BJ (cell line): ENCODE results near the gene CDK5. TPM values are rescaled to one million over a fixed set of nuclear protein-coding genes. Genes with fewer than 3 reads are reported as not detected.
"Not testable (repeated sequence)": the region's sequence is repeated elsewhere in the genome, so short reads cannot be mapped to it uniquely, and the experiment has no call there.

Source experiments
- CTCF ChIA-PET: fragments of 350-600 bp; formaldehyde crosslinking; extraction: SDS; loops from one replicate; lab custom pipeline; 2021; ENCODE audit warnings: antibody characterized with exemption, inconsistent platforms; lab: Yijun Ruan, JAX
- POLR2A ChIA-PET: fragments of 300-600 bp; sonication (Branson Sonifier 250); formaldehyde crosslinking; extraction: SDS; loops from one replicate; lab custom pipeline; 2021; ENCODE audit warnings: antibody characterized with exemption; lab: Charles Lee
- DNase-seq: peaks from one replicate; pipeline ENCODE4 v3.0.0-alpha.2; 2011; ENCODE audit warnings: low read depth
- H3K27me3 ChIP-seq: 2 replicates; pipeline ENCODE4 v1.6.0; 2011; ENCODE audit warnings: low read length; ENCODE audit not compliant: control insufficient read depth, insufficient read depth
- H3K36me3 ChIP-seq: 2 replicates; pipeline ENCODE4 v1.5.1; 2011; ENCODE audit warnings: low read length; ENCODE audit not compliant: control insufficient read depth, insufficient read depth
- H3K4me3 ChIP-seq: 2 replicates; pipeline ENCODE4 v1.5.1; 2011; ENCODE audit warnings: low read depth, mild to moderate bottlenecking, control low read depth, low read length
- CTCF ChIP-seq: IDR thresholded peaks from 2 replicates; pipeline ENCODE4 v1.5.1; 2011; ENCODE audit warnings: low read depth, mild to moderate bottlenecking, control low read depth, inconsistent platforms, low read length, moderate library complexity; ENCODE audit not compliant: insufficient read depth
- polyA plus RNA-seq: library from polyadenylated mRNA; depleted of rRNA; stranded (reverse); fragments of >200 nt; gene quantifications from 2 replicates; pipeline ENCODE4 v1.2.3, GENCODE V29; 2011

The CDK5 gene
- polyA plus RNA-seq, 1 experiment: 33.2 TPM

GRCh38 chr7:151045967-151046366, 11.7 kb downstream of the CDK5 start:
- no peak for DNase-seq
- ChIA-PET POLR2A (no interaction called here), CTCF (interaction anchor here (1.3 kb wide), 1 partner anchor 27 kb away, joined by 3 read pairs; no protein-coding TSS in a partner anchor)

DNA sequence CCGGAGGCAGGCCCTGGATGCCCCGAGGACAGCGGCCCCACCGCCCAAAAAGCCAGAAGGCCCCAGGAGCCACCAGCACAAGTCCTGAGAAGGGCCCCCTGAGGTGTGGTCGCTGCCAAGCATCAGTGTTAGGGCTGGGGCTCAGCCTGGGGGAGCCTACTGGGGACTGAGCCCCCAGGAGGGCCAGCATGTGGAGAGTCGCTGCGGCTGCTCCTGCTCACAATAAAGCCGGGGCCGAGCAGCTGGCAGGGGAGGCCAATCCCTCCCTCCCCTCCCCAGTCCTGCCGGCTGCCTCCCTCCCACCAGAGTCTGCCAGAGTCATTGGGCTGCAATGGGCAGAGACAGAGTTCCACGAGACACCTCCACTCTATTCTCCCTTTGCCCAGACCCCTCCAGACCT, 12.4 kb downstream of the CDK5 start:
- H3K4me3 ChIP-seq: no peak overlapping the region
- no peak for DNase-seq
- peaks cover 5% of the 10 kb centered on the region for H3K36me3 ChIP-seq
- CTCF ChIA-PET: interaction anchor here (1.3 kb wide), 1 partner anchor 26 kb away, joined by 3 read pairs; no protein-coding TSS in a partner anchor
- POLR2A ChIA-PET: no interaction called here
- H3K27me3 ChIP-seq: no peaks in the 10 kb centered on the region
- TF ChIP-seq CTCF: no peak

More at GRCh38 chr7:151045967-151046366, 11.7 kb downstream of the CDK5 start:
- H3K4me3 ChIP-seq: no peak overlapping the region
- TF ChIP-seq CTCF: no peak
- peaks cover 3% of the 10 kb centered on the region for H3K27me3 ChIP-seq
- H3K36me3 ChIP-seq: peaks cover 4% of the 10 kb centered on the region

- ChIA-PET CTCF (no interaction called here), POLR2A (no interaction called here)
- no peak for DNase-seq
- Histone ChIP-seq H3K27me3 (no peaks in the 10 kb centered on the region), H3K36me3 (peaks cover 5% of the 10 kb centered on the region), H3K4me3 (no peak overlapping the region)
- TF ChIP-seq CTCF: no peak
Observed at GRCh38 chr7:151043959-151044358, 13.7 kb downstream of the CDK5 start.

- POLR2A ChIA-PET, H3K27me3 ChIP-seq, H3K4me3 ChIP-seq, CTCF ChIA-PET, H3K36me3 ChIP-seq, DNase-seq: not testable (repeated sequence)
Observed at GRCh38 chr7:151043449-151043848, 14.2 kb downstream of the CDK5 start.

DNA sequence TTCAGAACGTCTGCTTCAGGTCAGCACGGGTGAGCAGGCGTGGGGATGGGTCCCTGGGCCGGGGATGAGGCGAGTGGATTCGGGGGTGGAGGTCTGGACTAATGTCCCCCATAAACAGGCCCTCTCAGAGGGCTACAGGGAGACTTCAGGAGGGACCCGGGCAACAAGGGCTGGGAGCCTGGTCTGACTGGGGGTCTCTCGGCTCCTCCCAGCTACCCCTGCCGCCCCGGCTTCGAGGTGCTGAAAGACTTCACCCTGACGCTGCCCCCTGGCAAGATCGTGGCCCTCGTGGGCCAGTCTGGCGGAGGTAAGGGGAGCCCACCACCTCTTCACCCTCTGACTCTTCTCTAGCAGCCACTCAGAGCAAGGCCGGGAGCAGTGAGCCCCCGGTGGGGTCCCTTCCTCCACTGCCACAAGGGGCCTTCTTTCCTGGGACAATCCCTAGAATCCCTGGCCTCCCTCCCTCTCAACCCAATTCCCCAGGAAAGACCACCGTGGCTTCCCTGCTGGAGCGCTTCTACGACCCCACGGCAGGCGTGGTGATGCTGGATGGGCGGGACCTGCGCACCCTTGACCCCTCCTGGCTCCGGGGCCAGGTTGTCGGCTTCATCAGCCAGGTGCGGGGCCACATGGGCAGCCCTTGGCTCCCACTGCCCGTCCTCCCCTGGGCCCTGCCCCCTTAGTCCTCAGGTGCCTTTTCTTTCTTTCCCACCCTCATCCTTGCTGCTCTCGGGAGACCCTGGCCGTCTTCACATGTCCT, 16.9 kb downstream of the CDK5 start:
- no peak for TF ChIP-seq CTCF
- CTCF ChIA-PET: interaction anchor here (1.8 to 1.9 kb wide), 2 partner anchors 13 to 75 kb away, joined by 5 to 9 read pairs; partner anchors contain the start of gene ABCB8
- no peak overlapping the region for H3K4me3 ChIP-seq
- DNase-seq: no peak
- peaks cover 12% of the 10 kb centered on the region for H3K36me3 ChIP-seq
- POLR2A ChIA-PET: no interaction called here
- H3K27me3 ChIP-seq: no peaks in the 10 kb centered on the region
